ENCODE results near the gene JMJD7.

Gene JMJD7

GRCh38 chr15:41804361-41804760, 23.5 kb upstream of the JMJD7 start:
- Histone ChIP-seq H3K79me1 (ENCODE audit: low read length) (no peaks in the 10 kb centered on the region), H2BK120ac (ENCODE audit: low read depth, low read length) (no peak overlapping the region), H3K56ac (ENCODE audit: low read length) (no peak overlapping the region), H2BK15ac (replicated peaks; ENCODE audit: low read depth) (no peak overlapping the region), H3K4ac (ENCODE audit: low read depth, low read length) (no peak overlapping the region), H3K18ac (ENCODE audit: low read length) (no peak overlapping the region), H4K5ac (ENCODE audit: low read length) (no peak overlapping the region), H3K79me2 (ENCODE audit: control insufficient read depth, insufficient read depth, low read length) (no peaks in the 10 kb centered on the region), H3K9ac (ENCODE audit: low read length) (no peak overlapping the region), H3K4me1 (ENCODE audit: control insufficient read depth, low read depth, low read length) (no peaks in the 10 kb centered on the region), H2AK5ac (ENCODE audit: low read length) (no peak overlapping the region), H3K23ac (ENCODE audit: low read length) (no peak overlapping the region), H3K4me3 (ENCODE audit: low read length) (no peak overlapping the region), H4K8ac (ENCODE audit: low read depth, low read length) (no peak overlapping the region), H3K27me3 (ENCODE audit: insufficient read depth, low read length, poor library complexity) (no peaks in the 10 kb centered on the region), H2BK5ac (ENCODE audit: low read length) (no peak overlapping the region), H3K4me2 (ENCODE audit: low read length) (no peak overlapping the region), H3K36me3 (ENCODE audit: control insufficient read depth, insufficient read depth, low read length) (no peaks in the 10 kb centered on the region), H3K27ac (ENCODE audit: low read depth, low read length) (no peak overlapping the region)
- WGBS (ENCODE audit: extremely low coverage, insufficient coverage, low lambda C conversion rate): no CpG with 5 or more reads among the region's 2 CpGs
- no peak for DNase-seq

- no peak for DNase-seq
- no peaks in the 10 kb centered on the region for H3K36me3 ChIP-seq (ENCODE audit: control insufficient read depth, insufficient read depth, low read length)
- H2BK120ac ChIP-seq (ENCODE audit: low read depth, low read length): no peak overlapping the region
- no peak overlapping the region for H4K8ac ChIP-seq (ENCODE audit: low read depth, low read length)
- H3K27me3 ChIP-seq (ENCODE audit: insufficient read depth, low read length, poor library complexity): no peaks in the 10 kb centered on the region
- no peak overlapping the region for H3K18ac ChIP-seq (ENCODE audit: low read length)
- no peak overlapping the region for H3K4me3 ChIP-seq (ENCODE audit: low read length)
- no peak overlapping the region for H3K27ac ChIP-seq (ENCODE audit: low read depth, low read length)
- H2BK5ac ChIP-seq (ENCODE audit: low read length): no peak overlapping the region
- H3K4me2 ChIP-seq (ENCODE audit: low read length): no peak overlapping the region
- no peak overlapping the region for H3K56ac ChIP-seq (ENCODE audit: low read length)
- H3K23ac ChIP-seq (ENCODE audit: low read length): no peak overlapping the region
- no peak overlapping the region for H3K4ac ChIP-seq (ENCODE audit: low read depth, low read length)
- H3K4me1 ChIP-seq (ENCODE audit: control insufficient read depth, low read depth, low read length): no peaks in the 10 kb centered on the region
- no peak overlapping the region for H2BK15ac ChIP-seq (replicated peaks; ENCODE audit: low read depth)
- H3K9ac ChIP-seq (ENCODE audit: low read length): no peak overlapping the region
- H4K5ac ChIP-seq (ENCODE audit: low read length): no peak overlapping the region
- no peaks in the 10 kb centered on the region for H3K79me2 ChIP-seq (ENCODE audit: control insufficient read depth, insufficient read depth, low read length)
- whole genome bisulfite sequencing (ENCODE audit: extremely low coverage, insufficient coverage, low lambda C conversion rate): no CpG with 5 or more reads among the region's 8 CpGs
- H2AK5ac ChIP-seq (ENCODE audit: low read length): no peak overlapping the region
- no peaks in the 10 kb centered on the region for H3K79me1 ChIP-seq (ENCODE audit: low read length)
These were observed 22.8 kb upstream of the JMJD7 start for GRCh38 chr15:41804916-41805666.

GRCh38 chr15:41805711-41806110, 22.2 kb upstream of the JMJD7 start:
- Histone ChIP-seq H3K27me3 (ENCODE audit: insufficient read depth, low read length, poor library complexity) (no peaks in the 10 kb centered on the region), H2BK15ac (replicated peaks; ENCODE audit: low read depth) (no peak overlapping the region), H3K79me1 (ENCODE audit: low read length) (no peaks in the 10 kb centered on the region), H3K18ac (ENCODE audit: low read length) (no peak overlapping the region), H3K56ac (ENCODE audit: low read length) (no peak overlapping the region), H2BK5ac (ENCODE audit: low read length) (no peak overlapping the region), H4K5ac (ENCODE audit: low read length) (no peak overlapping the region), H3K4me3 (ENCODE audit: low read length) (no peak overlapping the region), H3K79me2 (ENCODE audit: control insufficient read depth, insufficient read depth, low read length) (no peaks in the 10 kb centered on the region), H2AK5ac (ENCODE audit: low read length) (no peak overlapping the region), H3K4ac (ENCODE audit: low read depth, low read length) (no peak overlapping the region), H3K23ac (ENCODE audit: low read length) (no peak overlapping the region), H2BK120ac (ENCODE audit: low read depth, low read length) (no peak overlapping the region), H4K8ac (ENCODE audit: low read depth, low read length) (no peak overlapping the region), H3K27ac (ENCODE audit: low read depth, low read length) (no peak overlapping the region), H3K4me2 (ENCODE audit: low read length) (no peak overlapping the region), H3K9ac (ENCODE audit: low read length) (no peak overlapping the region), H3K36me3 (ENCODE audit: control insufficient read depth, insufficient read depth, low read length) (no peaks in the 10 kb centered on the region), H3K4me1 (ENCODE audit: control insufficient read depth, low read depth, low read length) (no peaks in the 10 kb centered on the region)
- WGBS (ENCODE audit: extremely low coverage, insufficient coverage, low lambda C conversion rate): no CpG with 5 or more reads among the region's 3 CpGs
- no peak for DNase-seq

- no peaks in the 10 kb centered on the region for H3K4me1 ChIP-seq (ENCODE audit: control insufficient read depth, low read depth, low read length)
- DNase-seq: no peak
- H3K56ac ChIP-seq (ENCODE audit: low read length): no peak overlapping the region
- H3K4me2 ChIP-seq (ENCODE audit: low read length): no peak overlapping the region
- H2BK120ac ChIP-seq (ENCODE audit: low read depth, low read length): no peak overlapping the region
- no peak overlapping the region for H2AK5ac ChIP-seq (ENCODE audit: low read length)
- no peak overlapping the region for H4K5ac ChIP-seq (ENCODE audit: low read length)
- no peak overlapping the region for H2BK15ac ChIP-seq (replicated peaks; ENCODE audit: low read depth)
- H3K9ac ChIP-seq (ENCODE audit: low read length): no peak overlapping the region
- no CpG with 5 or more reads among the region's 10 CpGs for WGBS (ENCODE audit: extremely low coverage, insufficient coverage, low lambda C conversion rate)
- H2BK5ac ChIP-seq (ENCODE audit: low read length): no peak overlapping the region
- H3K18ac ChIP-seq (ENCODE audit: low read length): no peak overlapping the region
- no peaks in the 10 kb centered on the region for H3K36me3 ChIP-seq (ENCODE audit: control insufficient read depth, insufficient read depth, low read length)
- no peak overlapping the region for H3K4me3 ChIP-seq (ENCODE audit: low read length)
- no peaks in the 10 kb centered on the region for H3K27me3 ChIP-seq (ENCODE audit: insufficient read depth, low read length, poor library complexity)
- no peaks in the 10 kb centered on the region for H3K79me1 ChIP-seq (ENCODE audit: low read length)
- no peak overlapping the region for H3K27ac ChIP-seq (ENCODE audit: low read depth, low read length)
- no peak overlapping the region for H3K23ac ChIP-seq (ENCODE audit: low read length)
- no peak overlapping the region for H4K8ac ChIP-seq (ENCODE audit: low read depth, low read length)
- H3K4ac ChIP-seq (ENCODE audit: low read depth, low read length): no peak overlapping the region
- no peaks in the 10 kb centered on the region for H3K79me2 ChIP-seq (ENCODE audit: control insufficient read depth, insufficient read depth, low read length)
These were observed 21.4 kb upstream of the JMJD7 start for GRCh38 chr15:41806291-41807181.

GRCh38 chr15:41809121-41809520, 18.8 kb upstream of the JMJD7 start:
- peak; percentile 37 for DNase-seq
- Histone ChIP-seq H3K56ac (ENCODE audit: low read length) (no peak overlapping the region), H3K27me3 (ENCODE audit: insufficient read depth, low read length, poor library complexity) (no peaks in the 10 kb centered on the region), H4K8ac (ENCODE audit: low read depth, low read length) (no peak overlapping the region), H3K79me2 (ENCODE audit: control insufficient read depth, insufficient read depth, low read length) (no peaks in the 10 kb centered on the region), H3K4me1 (ENCODE audit: control insufficient read depth, low read depth, low read length) (no peaks in the 10 kb centered on the region), H3K9ac (ENCODE audit: low read length) (no peak overlapping the region), H3K4ac (ENCODE audit: low read depth, low read length) (no peak overlapping the region), H2BK120ac (ENCODE audit: low read depth, low read length) (no peak overlapping the region), H2BK15ac (replicated peaks; ENCODE audit: low read depth) (no peak overlapping the region), H3K36me3 (ENCODE audit: control insufficient read depth, insufficient read depth, low read length) (no peaks in the 10 kb centered on the region), H3K79me1 (ENCODE audit: low read length) (no peaks in the 10 kb centered on the region), H3K27ac (ENCODE audit: low read depth, low read length) (no peak overlapping the region), H3K18ac (ENCODE audit: low read length) (no peak overlapping the region), H4K5ac (ENCODE audit: low read length) (no peak overlapping the region), H3K4me3 (ENCODE audit: low read length) (no peak overlapping the region), H3K23ac (ENCODE audit: low read length) (no peak overlapping the region), H3K4me2 (ENCODE audit: low read length) (no peak overlapping the region), H2AK5ac (ENCODE audit: low read length) (no peak overlapping the region), H2BK5ac (ENCODE audit: low read length) (no peak overlapping the region)
- WGBS (ENCODE audit: extremely low coverage, insufficient coverage, low lambda C conversion rate): no CpG with 5 or more reads among the region's 2 CpGs
